GM21360 (cell line): ENCODE measurements around the gene SOX6.
"Not testable (repeated sequence)": the region's sequence is repeated elsewhere in the genome, so short reads cannot be mapped to it uniquely, and the experiment has no call there.

Source experiments
- ATAC-seq: cut with Tn5 transposase; IDR thresholded peaks from one replicate; pipeline ENCODE4 v1.9.1; 2021; ENCODE audit warnings: mild to moderate bottlenecking, moderate library complexity; ENCODE audit not compliant: unreplicated experiment

SOX6 gene

DNA sequence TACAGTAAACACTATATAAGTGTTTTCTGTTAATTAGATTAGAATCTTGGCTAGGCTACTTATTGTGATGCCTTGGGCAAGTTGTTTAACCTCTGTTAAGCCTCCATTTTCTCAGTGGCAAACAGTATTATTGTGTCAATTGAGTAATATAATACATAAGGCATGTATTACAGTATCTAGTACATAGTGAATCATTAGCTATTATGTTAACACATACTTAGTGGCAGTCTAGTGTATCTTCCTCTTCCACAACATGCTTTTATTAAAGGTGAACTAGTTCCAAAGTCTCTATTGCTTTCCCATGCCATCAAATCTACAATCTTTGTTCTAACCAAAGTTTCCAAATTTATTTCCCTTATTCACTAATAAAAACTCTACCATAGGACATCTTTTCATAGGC, 200.9 kb downstream of the SOX6 start:
- no peak for ATAC-seq

DNA sequence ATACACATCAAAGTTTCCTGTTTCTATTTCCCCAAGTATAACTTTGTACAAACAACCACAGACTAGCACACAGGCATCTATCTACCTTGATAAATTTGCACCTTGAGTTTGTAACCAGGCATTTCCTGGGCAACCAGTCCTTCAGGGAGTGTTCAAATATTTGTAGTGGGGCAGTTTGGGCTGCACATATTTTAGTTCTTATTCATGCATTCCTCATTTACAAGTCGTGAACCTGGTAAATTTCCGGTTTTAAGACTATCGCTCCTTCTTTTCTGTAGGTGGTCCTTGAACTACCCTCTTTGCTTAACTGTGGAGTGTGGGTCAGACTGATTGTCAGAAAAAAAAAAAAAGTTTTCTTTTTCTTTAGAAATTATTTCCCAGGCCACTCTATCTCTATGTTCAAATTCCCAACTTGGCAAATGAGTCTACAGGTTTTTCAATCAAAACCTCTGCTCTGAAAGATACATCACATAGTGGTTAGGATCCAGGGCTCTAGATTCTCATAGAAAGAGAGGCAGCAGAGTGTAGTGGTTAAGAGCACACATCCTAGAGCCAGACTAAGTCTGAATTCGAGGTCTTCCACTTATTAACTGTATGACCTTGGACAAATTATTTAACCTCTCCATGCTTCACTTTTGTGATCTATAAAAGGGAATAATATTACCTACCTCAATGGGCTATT, 201.5 kb downstream of the SOX6 start:
- ATAC-seq = no peak

DNA sequence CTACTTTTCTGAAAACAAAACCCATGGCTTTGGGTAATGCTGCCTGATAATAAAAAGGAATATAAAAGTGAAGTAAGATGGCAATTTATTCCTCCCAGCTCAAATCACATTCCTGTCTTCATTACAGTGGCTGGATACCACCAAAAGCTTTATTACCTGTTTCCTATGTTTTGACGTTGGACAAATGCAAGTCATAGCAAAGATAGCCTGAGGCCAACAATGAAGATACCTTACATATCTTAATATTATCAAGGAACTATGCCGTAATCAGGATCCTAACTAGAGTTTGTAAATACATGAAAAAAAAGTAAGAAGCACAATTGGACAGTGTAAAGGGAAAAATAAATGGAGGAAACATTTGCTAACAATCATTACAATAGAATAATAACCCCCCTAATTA, 202.4 kb downstream of the SOX6 start:
- no peak for ATAC-seq

DNA sequence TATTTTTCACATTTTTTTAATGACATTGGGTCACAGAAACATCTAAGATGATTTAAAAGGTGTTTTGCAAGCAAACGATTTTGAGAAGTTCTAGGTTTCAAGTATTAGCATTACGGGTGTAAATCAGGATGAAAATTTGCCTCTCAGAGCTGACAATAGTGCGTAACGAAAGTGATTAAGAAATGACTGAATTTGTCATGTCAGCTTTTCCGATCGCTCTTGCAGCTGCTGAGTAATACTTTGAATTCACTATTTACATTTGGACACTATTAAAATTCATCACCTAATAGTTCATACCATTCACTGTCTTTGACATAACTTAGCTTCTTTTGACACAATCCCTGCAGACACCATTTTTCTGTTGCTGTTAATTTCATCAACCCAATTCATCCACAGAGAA, 205.2 kb downstream of the SOX6 start:
- no peak for ATAC-seq

DNA sequence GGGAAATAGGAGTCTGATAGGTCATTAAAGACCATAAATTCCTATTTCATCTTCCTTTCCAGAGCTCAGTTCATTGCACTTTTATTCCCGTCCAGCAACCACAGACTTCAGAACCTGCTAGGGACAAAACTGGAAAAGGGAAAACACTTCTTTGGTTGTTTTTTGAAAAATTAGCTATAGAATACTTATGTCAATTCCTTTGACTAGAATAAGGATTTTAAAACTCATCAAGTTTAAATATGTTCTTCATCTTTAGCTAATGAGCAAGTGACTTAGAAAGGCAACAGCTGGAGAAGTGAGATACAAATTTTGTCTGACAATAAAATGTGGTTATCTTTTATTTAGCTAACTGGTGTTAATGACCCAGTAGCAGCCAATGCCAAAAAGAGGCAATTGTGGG, 206.9 kb downstream of the SOX6 start:
- ATAC-seq = no peak

DNA sequence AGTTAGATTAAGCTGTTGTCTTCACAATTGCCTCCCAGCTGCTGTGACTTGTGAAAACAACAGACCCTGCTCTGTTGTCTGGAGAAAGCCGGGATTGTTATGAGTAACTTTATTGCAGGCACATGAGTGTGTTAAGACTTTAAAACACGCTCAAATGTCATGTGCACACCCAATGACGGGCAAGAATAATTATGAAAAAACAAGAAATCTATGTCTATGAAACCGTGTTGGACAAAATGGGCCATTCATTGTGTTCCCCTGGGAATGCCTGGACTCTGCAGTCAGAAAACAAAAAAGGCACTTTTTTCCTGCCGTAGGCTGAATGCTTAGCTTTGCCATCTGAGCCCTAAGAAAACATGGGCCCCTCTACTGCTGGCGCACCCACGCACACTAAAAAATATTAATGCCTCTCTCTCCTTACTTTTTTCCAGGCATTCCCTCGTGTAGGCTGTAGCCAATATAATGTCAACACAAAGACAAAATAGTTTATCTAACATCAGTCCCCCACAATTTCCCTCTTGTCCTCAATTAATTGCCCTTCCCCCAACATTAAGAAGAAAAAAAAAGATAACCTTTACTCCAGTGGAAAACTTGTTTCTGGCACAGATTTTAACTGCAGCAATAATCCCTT, 207.9 kb downstream of the SOX6 start:
- no peak for ATAC-seq

DNA sequence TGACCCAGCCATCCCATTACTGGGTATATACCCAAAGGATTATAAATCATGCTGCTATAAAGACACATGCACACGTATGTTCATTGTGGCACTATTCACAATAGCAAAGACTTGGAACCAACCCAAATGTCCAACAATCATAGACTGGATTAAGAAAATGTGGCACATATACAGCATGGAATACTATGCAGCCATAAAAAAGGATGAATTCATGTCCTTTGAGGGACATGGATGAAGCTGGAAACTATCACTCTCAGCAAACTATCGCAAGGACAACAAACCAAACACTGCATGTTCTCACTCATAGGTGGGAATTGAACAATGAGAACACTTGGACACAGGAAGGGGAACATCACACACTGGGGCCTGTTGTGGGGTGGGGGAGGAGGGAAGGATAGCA, 209.4 kb downstream of the SOX6 start:
- not testable (repeated sequence) for ATAC-seq

DNA sequence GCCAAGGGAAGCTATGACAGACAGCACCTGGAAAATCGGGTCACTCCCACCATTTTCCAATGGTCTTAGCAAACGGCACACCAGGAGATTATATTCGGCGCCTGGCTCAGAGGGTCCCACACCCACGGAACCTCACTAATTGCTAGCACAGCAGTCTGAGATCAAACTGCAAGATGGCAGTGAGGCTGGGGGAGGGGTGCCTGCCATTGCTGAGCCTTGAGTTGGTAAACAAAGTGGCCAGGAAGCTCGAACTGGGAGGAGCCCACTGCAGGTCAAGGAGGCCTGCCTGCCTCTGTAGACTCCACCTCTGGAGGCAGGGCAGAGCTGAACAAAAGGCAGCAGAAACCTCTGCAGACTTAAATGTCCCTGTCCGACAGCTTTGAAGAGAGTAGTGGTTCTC, 214.7 kb downstream of the SOX6 start:
- ATAC-seq = not testable (repeated sequence)

DNA sequence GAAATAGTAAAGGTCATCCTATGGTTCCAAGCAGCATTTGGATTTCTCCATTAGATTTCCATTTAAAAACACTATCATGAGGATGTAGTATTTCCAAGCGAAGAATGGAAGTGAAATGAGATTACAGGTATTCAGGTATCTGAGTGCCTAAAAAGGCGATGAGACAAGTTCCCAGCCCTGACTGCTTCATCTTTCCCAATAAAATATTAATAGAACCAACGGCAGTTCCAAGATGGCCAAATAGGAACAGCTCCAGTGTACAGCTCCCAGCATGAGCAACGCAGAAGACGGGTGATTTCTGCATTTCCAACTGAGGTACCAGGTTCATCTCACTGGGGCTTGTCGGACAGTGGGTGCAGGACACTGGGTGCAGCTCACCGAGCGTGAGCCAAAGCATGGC, 215.2 kb downstream of the SOX6 start:
- not testable (repeated sequence) for ATAC-seq

DNA sequence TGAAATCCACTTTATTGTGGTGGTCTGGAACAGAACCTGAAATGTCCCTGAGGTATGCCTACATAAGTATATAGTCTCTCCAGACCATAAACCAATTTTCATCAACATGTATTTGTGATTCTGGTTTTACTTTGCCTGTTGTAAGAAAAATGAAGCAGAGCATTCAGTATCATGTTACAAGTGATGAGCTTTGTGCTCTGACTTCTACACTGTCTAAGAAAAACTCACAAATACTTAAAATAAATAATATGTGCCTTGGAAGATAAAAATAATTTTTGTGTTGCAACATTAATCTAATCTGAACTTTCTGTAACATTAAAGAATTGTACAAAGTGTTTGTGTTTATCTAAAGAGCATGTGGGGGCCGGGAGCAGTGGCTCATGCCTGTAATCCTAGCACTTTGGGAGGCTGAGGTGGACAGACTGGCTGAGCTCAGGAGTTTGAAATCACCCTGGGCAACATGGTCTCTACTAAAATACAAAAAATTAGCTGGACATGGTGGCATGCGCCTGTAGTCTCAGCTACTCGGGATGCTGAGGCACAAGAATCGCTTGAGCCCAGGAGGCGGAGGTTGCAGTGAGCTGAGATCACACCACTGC, 219.5 kb downstream of the SOX6 start:
- no peak for ATAC-seq

DNA sequence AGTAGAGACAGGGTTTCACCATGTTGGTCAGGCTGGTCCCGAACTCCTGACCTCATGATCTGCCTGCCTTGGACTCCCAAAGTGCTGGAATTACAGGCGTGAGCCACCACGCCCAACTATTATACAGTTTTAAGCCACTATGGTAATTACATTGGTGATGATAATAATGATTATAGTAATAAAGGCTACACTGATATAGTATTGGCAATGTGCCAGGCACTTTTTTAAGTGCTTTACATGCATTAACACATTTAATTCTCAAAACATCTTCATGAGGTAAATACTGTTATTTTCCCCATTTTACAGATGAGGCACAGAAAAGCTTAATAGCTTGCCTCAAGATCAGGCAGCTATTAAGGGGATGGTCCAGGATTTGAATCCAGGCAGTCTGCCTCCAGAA, 222.5 kb downstream of the SOX6 start:
- ATAC-seq = no peak

DNA sequence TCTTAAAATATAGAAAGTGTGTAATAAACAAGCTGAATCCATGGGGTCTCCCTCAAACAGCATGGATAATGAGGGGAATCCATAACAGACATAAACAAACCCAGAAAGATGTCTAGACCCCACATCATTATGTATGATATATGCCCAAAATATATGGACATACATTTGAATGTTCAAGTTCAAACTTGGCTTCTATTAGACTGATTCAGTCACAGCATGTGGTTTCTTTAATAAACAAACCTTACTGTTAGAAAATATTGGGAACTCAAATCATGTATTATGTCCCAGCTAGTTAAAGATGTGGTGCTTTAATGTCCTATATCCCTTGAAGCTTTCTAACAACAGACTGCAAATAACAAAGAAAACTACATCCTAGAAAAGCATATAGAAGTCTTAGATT, 228.6 kb downstream of the SOX6 start:
- ATAC-seq = no peak

DNA sequence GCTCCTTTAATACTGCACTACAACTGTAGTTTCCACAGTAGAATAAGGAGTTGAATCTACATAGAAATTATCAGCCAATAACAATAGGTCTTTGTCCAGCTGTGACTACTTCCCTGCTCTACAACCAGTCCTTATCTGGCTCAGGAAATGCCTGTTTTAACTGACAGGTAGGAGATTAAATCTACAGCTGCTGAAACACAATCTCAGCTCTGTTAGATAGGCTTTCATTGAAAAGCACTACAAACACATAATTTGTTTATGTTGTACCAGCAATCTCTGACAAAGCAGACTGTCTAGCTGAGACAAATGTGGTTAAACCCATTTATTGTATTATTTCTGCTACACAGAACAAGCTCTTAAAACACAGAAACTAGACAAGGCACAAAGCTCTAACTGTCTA, 230.0 kb downstream of the SOX6 start:
- ATAC-seq = no peak

DNA sequence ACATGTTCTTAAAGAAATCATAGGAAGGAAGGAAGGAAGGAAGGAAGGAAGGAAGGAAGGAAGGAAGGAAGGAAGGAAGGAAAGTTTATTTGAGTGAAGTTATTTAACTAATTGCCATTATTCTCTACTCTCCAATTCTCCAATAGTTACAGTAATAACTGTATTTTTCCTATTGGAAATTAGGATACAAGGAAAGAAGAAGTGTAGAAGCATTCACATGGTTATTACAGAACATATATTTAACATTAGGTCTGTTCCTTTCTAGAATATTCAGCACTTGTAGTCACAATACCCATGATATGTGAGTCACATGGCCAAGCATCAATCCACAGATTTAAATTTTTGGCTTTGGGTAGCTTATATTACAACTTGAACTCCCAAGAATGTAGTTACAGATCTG, 230.6 kb downstream of the SOX6 start:
- ATAC-seq = no peak

DNA sequence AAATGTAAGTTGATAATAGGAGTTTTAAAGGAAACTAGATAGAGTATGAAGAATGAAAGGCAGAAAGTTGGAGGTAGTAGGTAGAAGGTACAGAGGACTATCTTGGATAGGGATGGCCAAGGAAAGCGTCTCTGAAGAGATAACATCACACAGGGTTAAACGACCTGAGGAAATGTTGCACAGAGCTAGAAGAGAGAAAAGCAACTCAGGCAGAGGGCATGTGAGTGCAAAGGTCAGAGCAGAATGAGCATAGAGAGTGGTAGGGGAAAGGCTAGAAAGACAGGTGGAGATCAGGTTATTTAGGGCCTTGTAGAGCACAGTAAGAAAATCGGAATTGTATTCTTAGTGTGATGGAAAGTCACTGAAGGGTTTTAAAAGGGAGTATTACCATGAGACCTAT, 232.0 kb downstream of the SOX6 start:
- ATAC-seq = no peak

DNA sequence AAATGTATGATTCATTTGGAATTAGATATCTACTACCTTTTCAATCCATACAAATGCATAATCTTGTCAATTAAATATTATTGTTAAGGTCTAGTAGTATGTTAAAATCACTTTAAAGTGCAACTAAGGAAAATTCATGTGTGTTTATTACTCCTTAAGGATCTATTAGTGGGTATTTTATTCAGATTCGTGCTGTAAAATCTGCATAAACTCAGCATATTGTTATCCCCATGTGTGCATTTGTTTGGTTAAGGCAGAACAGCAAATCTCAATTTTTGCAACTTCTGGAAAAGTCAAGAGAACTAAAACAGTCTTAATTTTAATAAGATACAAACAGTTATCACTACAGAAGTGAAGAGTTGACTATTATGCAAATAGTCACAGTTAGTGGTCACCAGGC, 234.5 kb downstream of the SOX6 start:
- no peak for ATAC-seq

DNA sequence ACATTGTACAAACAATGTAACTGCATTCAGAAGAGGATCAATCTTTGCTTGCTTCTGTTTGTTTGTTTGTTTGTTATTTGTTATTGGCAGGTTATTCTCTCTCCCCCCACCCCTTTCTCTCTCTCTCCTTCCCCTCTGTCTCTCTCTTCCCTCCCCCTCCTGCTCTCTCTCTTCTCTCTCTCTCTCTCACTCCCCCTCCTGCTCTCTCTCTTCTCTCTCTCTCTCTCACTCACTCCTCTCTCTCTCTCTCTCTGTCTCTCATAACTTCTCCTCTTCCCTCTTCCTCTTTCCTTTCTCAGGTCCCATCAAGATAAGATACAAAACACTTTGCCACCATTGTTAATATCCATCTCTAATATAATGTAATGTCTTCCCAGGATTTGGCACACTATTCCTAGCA, 236.3 kb downstream of the SOX6 start:
- ATAC-seq = no peak

DNA sequence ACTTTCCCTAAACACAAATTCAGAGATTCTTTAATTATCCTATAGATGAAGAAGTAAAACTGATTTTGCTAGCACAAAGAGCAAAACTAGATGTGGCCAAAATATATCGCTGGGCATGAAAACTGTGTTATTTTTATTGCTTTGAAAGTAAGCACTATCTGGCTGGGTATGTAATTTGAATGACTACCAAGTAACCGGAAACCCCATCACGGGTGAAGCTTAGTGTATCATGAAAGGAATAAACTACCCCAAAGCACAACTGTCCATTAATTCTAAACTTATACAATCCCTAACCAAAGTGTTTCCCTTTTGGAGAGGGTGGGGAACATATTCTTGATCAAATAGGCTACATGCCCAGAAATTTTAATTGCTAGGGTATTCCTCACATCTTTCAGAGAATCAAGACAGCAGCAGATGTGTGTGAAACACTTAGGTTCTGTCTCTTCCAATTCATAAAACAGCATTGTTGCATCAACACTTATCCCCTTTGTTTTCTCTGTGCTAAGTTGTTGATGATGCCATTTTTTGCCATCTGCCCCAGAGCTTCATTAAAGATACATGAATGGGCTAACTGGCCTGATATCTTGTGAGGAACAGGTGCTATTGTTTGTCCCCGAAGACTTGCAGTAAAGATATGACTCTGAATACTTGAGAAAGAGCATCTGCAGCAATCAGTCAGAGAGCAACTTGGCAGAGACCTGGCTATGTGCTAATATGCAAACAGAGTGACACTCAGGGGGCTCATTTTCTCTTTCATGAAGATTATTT, 238.2 kb downstream of the SOX6 start:
- ATAC-seq = no peak

DNA sequence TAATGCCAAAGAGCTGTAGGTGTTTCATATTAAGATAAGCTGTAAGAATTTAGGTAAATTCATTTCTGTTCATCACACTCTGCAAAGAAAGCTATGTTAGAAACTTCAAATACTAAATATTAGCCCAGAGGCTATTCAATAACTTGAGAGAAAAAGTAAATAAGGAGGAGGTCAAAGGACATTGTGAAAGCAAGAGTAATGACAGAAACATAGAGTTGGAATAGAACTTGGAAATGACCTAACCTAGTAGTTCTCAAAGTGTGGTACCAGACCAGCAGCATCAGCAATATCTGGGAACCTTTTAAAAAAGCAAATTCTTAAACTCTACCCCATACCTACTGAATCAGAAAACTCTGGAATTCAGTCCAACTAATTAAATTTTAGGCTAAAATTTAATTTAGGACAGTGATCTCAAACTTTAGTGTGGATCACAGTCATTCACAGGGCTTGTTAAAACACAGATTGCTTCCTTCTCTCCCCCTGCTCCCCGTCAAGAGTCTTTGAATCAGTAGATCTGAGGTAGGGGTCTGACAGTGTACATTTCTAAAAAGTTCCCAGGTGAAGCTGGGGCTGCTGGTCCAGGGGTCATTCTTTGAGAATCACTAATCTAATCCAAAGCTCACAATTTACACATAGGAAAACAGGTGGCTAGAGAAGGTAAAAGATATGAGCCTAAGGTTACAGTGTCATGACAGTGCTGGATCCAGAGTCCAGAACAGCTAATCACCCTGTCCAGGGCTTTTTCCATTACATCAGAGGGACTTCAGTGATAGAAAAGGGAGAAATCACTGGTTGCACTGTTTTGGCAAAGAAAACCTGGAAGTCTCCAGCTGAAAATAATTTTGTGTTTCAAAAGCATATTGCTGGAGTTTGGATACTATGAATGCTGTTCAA, 241.1 kb downstream of the SOX6 start:
- no peak for ATAC-seq

DNA sequence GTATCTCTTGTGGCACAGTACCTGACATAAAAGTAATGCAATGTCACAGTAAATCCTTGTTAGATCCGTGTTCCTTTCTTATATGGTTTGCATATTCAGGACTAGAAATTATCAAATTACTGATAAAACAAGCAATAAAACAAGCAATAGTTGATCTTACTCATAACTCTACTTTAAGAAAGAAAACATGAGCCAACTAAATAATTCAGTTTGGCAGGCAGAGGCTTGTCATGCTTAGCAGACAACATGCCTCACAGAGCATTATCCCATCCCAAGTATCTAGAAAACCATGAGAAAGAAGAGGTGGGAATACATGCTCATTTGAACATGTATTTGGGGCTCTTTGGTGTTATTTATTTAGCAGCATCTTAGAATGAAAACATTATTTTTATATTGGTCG, 241.9 kb downstream of the SOX6 start:
- no peak for ATAC-seq

DNA sequence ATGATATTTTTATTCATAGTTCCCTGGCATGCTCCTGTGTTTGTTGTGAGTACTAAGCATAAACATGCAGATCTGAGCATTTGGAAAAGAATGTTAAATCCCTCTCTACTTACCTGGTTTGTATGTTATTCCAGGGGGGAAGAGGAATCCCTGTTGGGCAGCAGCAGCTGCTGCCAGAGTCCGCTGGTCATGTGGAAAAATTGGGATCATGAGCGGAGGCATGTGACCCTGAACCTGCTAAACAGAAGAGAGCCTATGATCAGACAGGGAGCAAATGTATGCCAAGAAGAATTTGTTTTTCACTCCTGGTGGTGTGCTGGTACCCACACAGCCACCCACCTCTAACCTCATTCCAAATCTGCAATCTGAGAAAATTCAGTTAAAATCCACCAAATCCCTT, 244.7 kb downstream of the SOX6 start:
- no peak for ATAC-seq
